Measurements from ENCODE around the gene TMEM60. TPM values are rescaled to one million over a fixed set of nuclear protein-coding genes. Genes with fewer than 3 reads are reported as not detected.

The TMEM60 gene
- total and polyA plus RNA-seq, 2 of the 8 experiments (the other 6 are each of a cell fraction or from before 2014, with no cell fraction given): 22.1 to 29.2 TPM

DNA sequence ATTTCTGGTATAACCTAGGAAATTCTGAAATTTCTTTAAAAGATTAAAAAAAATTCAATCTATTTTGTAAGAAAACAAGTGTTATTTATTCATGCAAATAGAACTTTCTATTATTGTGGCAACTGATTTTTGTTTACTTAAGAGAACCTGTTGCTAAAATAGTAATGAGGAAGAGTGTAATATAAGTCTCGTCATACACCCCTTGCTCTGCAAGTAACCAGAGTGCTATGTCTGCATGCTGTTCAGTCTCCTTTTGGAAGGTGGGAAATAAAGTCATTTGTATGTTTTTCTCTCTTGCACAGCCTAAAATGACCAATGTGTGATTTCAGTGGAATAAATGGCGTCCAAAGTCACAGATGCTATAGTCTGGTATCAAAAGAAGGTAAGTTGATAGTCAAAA lies 41.7 kb upstream of the TMEM60 start:
- no peaks in the 10 kb centered on the region for H3K79me1 ChIP-seq (ENCODE audit: low read depth, low read length)
- no peak overlapping the region for H3K4me3 ChIP-seq (ENCODE audit: extremely low read depth in 1 of 4, insufficient read depth in 2 of 4, low read depth in 3 of 4, low read length in 4 of 4)
- no peak overlapping the region for H4K91ac ChIP-seq (replicated peaks; ENCODE audit: insufficient read length, low read length)
- H2AFZ ChIP-seq (ENCODE audit: low read length): no peak overlapping the region
- no peaks in the 10 kb centered on the region for H3K9me3 ChIP-seq (ENCODE audit: insufficient read depth in 2 of 2, low read depth in 1 of 2, low read length in 1 of 2)
- H2AK5ac ChIP-seq (ENCODE audit: low read depth, low read length): no peak overlapping the region
- H3K4me2 ChIP-seq (ENCODE audit: insufficient read depth in 1 of 2, low read depth in 2 of 2, low read length in 2 of 2): no peak overlapping the region
- H3K79me2 ChIP-seq (ENCODE audit: control insufficient read depth in 1 of 2, insufficient read depth in 2 of 2, low read length in 2 of 2): no peaks in the 10 kb centered on the region
- no peak overlapping the region for H3K18ac ChIP-seq (ENCODE audit: extremely low read depth, low read length)
- H4K8ac ChIP-seq (ENCODE audit: extremely low read depth, insufficient read depth, low read length): no peak overlapping the region
- no peak overlapping the region for H2BK5ac ChIP-seq (ENCODE audit: low read depth, low read length)
- FAIRE-seq (no peak), DNase-seq (ENCODE audit: low read depth in 1 of 2, low spot score in 2 of 2) (no peak)
- no peak overlapping the region for H3K4ac ChIP-seq (replicated peaks; ENCODE audit: insufficient read length, low read depth, low read length)
- H2BK15ac ChIP-seq (ENCODE audit: low read length): no peak overlapping the region
- no peak overlapping the region for H4K5ac ChIP-seq (ENCODE audit: insufficient read length, low read depth, low read length)
- ChIA-PET POLR2A (ENCODE audit: partially characterized antibody) (interaction anchor here (0.9 kb wide), 1 partner anchor 41 kb away, joined by 3 read pairs; no protein-coding TSS in a partner anchor), CTCF (ENCODE audit: partially characterized antibody) (interaction anchor here (0.7 kb wide), 1 partner anchor 110 kb away, joined by 3 read pairs; no protein-coding TSS in a partner anchor)
- no peak overlapping the region for H3K27ac ChIP-seq (ENCODE audit: low read depth, low read length)
- H3K23me2 ChIP-seq (ENCODE audit: low read depth, low read length): no peaks in the 10 kb centered on the region
- no peaks in the 10 kb centered on the region for H3K27me3 ChIP-seq (replicated peaks in 1 of 4; ENCODE audit: control insufficient read depth in 3 of 4, extremely low read depth in 1 of 4, insufficient read depth in 3 of 4, low read length in 3 of 4)
- WGBS, 2 experiments (ENCODE audit: extremely low coverage in 1 of 2, insufficient coverage in 1 of 2, insufficient read length in 1 of 2, insufficient replicate concordance in 2 of 2, low coverage in 1 of 2, low lambda C conversion rate in 2 of 2, missing lambda C conversion rate in 1 of 2): 90% methylated on average over 2 of the region's 2 CpGs; no CpG with 5 or more reads in 1 of the 2 experiments
- H2BK12ac ChIP-seq (ENCODE audit: low read depth, low read length): no peak overlapping the region
- H4K20me1 ChIP-seq (replicated peaks in 1 of 2; ENCODE audit: control insufficient read depth in 1 of 2, insufficient read depth in 2 of 2, low read length in 2 of 2): no peaks in the 10 kb centered on the region
- H3K23ac ChIP-seq (ENCODE audit: insufficient read length): no peak overlapping the region
- H3K4me1 ChIP-seq (replicated peaks in 1 of 4; ENCODE audit: control insufficient read depth in 3 of 4, insufficient read depth in 4 of 4, low read length in 3 of 4): no peaks in the 10 kb centered on the region
- no peaks in the 10 kb centered on the region for H3K36me3 ChIP-seq (ENCODE audit: control insufficient read depth in 2 of 4, insufficient read depth in 4 of 4, low read length in 3 of 4)
- no peak overlapping the region for H2BK20ac ChIP-seq (ENCODE audit: low read length)
- H2BK120ac ChIP-seq (replicated peaks; ENCODE audit: low read depth, low read length): no peak overlapping the region
- no peak overlapping the region for H3K14ac ChIP-seq (ENCODE audit: insufficient read length)
- H3K56ac ChIP-seq (replicated peaks; ENCODE audit: insufficient read length, low read depth, low read length): no peak overlapping the region
- no peak overlapping the region; a peak in 1 of 7 replicates for H3K9ac ChIP-seq (replicated peaks in 1 of 4; ENCODE audit: extremely low read depth in 1 of 4, low read depth in 3 of 4, low read length in 3 of 4)
- TF ChIP-seq GTF2F1 (IDR thresholded peaks at IDR 0.05; ENCODE audit: borderline replicate concordance, low read depth, low read length) (no peak), KDM1A (IDR thresholded peaks at IDR 0.05; ENCODE audit: borderline replicate concordance, low read length) (no peak), JUND (IDR thresholded peaks at IDR 0.05; ENCODE audit: low read length) (no peak), POU5F1 (IDR thresholded peaks at IDR 0.05; ENCODE audit: low read depth, low read length) (no peak), CREB1 (IDR thresholded peaks at IDR 0.05) (no peak), KDM5A (IDR thresholded peaks at IDR 0.05; ENCODE audit: low read length) (no peak), TAF1 (IDR thresholded peaks at IDR 0.05; ENCODE audit: low read depth, low read length) (no peak), SIX5 (IDR thresholded peaks at IDR 0.05; ENCODE audit: low read depth, low read length) (no peak), POLR2A (IDR thresholded peaks at IDR 0.05; ENCODE audit: control extremely low read depth in 1 of 2, low read depth in 2 of 2, low read length in 2 of 2) (no peak), SP2 (IDR thresholded peaks at IDR 0.05; ENCODE audit: low read length) (no peak), CBX5 (IDR thresholded peaks at IDR 0.05; ENCODE audit: low read depth, low read length) (no peak), PHF8 (conservative IDR thresholded peaks at IDR 0.05; ENCODE audit: low read depth, low read length) (no peak), MAFK (IDR thresholded peaks at IDR 0.05; ENCODE audit: low read depth, low read length) (no peak), RFX5 (IDR thresholded peaks at IDR 0.05; ENCODE audit: borderline replicate concordance, low read depth, low read length) (no peak), POLR2AphosphoS5 (IDR thresholded peaks at IDR 0.05; ENCODE audit: low read depth, low read length) (no peak)
- TF ChIP-seq, protein P1, sequence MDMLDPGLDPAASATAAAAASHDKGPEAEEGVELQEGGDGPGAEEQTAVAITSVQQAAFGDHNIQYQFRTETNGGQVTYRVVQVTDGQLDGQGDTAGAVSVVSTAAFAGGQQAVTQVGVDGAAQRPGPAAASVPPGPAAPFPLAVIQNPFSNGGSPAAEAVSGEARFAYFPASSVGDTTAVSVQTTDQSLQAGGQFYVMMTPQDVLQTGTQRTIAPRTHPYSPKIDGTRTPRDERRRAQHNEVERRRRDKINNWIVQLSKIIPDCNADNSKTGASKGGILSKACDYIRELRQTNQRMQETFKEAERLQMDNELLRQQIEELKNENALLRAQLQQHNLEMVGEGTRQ (IDR thresholded peaks at IDR 0.05; ENCODE audit: low read length): no peak
